Measurements from ENCODE around the gene ATP2B2.
"Not testable (repeated sequence)": the region's sequence is repeated elsewhere in the genome, so short reads cannot be mapped to it uniquely, and the experiment has no call there.

ATP2B2 gene

GRCh38 chr3:10382892-10383849 is 122.2 kb downstream of the ATP2B2 start:
- DNase-seq (ENCODE audit: low spot score) = no peak

DNA sequence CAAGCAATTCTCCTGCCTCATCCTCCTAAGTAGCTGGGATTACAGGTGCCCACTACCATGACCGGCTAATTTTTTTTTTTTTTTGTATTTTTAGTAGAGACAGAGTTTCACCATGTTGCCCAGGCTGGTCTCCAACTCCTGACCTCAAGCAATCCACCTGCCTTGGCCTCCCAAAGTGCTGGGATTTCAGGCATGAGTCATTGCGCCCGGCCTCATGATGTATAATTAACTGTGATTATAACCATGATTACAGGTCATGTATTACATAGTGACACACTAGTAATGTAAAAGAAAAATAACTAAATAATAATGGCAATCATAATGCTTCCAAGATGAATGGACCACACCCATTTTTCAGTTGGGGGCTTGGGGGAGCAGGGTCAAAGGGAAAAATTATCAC is 122.9 kb downstream of the ATP2B2 start:
- not testable (repeated sequence) for DNase-seq (ENCODE audit: low spot score)

- no peak for DNase-seq (ENCODE audit: low spot score)
Observed at GRCh38 chr3:10381336-10381735, 124.0 kb downstream of the ATP2B2 start.

GRCh38 chr3:10380906-10381305 is 124.5 kb downstream of the ATP2B2 start:
- no peak for DNase-seq (ENCODE audit: low spot score)

DNA sequence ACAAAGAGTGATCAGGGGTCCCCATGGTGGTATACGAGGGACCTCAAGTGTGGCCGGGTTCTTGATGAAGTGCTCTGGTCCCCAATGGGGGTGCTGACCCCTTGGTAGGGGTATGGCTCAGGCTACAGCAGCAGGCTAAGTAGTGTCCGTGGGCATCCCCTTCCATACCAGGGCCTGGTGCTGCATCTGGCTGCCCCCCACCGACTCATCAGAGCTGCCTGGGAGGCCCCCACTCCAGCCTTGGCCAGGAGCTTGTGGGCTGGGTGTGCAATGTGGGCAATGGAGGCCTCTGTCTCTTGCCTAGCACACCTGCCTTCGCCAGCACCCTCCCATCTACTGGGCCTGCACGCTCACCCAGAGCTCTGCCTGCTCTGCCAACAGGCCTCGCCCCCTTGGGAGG is 125.4 kb downstream of the ATP2B2 start:
- DNase-seq (ENCODE audit: low spot score) = no peak

DNA sequence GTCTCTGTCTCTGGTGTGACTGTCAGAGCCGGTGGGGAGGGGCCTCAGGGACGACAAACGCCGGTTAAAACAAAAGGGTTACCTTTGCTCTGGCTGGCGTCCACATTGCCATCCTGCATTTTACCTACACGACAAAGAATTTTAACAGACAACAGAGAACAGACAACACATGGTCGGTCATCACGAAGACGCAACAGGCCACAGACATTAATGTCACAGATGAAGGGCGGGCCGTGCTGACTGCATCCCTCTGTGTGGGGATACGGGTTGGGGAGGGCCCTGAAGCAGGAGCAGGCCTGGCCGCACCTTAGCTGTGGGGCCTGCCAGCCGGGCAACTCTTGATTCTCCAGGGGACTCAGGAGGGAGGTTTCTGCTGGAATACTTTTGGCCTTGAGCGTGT is 126.2 kb downstream of the ATP2B2 start:
- DNase-seq (ENCODE audit: low spot score) = no peak

- DNase-seq (ENCODE audit: low spot score) = no peak
Observed at GRCh38 chr3:10378742-10379141, 126.6 kb downstream of the ATP2B2 start.

DNA sequence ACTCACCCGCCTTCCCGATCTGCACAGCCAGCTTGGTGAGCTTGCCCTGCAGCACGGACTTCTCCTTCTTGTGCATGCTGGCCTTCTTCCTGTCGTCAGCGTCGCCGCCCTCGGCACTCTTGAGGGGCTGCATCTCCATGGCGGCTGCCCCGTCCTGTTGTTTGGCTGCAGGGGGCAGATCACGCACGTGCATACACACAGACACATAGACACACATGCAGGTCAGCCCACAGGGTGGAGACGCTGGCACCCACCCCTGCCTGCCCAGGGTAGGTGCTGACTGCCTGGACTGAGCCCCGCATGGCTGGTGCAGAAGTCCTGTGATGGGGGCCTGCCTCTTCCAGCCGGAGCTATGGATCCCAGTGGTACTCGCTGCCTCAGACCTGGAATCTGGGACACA is 127.1 kb downstream of the ATP2B2 start:
- no peak for DNase-seq (ENCODE audit: low spot score)

DNA sequence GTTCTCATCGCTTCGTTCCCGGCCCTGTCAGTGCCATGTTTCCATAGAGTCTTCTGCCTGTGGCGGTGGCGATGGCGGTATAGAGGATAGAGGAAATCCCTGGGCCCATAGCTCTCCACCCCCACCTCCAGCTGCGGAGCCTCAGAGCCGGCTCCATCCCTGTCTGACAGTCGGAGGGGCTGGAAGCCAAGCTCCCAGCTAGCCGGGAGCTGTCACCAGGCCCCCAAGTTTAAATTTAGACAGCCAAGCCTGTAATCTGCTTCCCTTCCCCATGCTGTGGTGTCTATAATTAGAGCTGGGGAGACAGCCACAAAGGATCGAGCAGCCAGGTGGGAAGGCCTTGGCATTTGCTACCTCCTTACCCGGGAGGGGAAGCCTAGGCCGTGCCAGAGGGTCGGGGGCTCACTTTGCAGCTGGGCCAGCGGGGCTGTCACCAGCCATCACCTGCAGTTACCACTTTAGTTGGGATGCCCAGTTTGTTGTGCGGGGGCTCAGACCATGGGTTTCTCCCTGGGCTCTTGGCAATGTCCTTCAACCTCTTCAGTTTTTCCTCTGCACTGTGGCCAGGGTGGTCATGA is 128.1 kb downstream of the ATP2B2 start:
- no peak for DNase-seq (ENCODE audit: low spot score)

- DNase-seq (ENCODE audit: low spot score) = no peak
Observed at GRCh38 chr3:10376353-10376752, 129.0 kb downstream of the ATP2B2 start.

DNA sequence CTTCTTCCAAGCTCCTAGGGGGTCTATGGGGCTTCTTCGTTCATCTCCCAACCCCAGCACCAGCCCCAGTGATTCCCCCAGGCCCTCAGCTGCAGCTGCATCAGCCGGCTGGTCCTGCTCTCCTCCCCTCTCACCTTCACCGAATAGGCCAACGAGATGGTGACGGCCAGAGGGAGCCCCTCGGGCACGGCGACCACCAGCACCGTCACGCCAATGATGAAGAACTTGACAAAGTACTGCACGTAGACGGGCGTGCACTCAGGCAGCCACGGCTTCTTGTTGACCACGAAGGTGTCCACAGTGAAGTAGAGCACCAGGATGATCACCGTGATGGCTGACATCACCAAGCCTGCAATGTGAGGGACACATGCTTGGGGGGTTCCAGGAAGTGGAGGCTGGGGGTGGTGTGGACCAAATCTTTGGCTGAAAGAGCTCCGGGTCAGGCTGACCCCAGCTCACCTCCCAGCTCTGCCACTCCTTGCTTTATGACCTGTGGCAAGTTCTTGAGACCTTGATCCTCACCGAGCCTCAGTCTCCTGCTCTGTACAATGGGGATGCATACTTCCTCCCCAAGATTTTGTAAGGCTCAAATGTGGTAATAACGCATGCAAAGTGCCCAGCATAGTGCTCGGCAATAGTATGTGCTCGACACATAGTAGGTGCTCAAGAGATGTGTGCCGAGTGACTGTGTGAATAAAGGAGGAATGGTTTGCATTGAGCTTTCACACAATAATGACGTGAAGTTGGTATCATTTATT is 129.9 kb downstream of the ATP2B2 start:
- no peak for DNase-seq (ENCODE audit: low spot score)

DNA sequence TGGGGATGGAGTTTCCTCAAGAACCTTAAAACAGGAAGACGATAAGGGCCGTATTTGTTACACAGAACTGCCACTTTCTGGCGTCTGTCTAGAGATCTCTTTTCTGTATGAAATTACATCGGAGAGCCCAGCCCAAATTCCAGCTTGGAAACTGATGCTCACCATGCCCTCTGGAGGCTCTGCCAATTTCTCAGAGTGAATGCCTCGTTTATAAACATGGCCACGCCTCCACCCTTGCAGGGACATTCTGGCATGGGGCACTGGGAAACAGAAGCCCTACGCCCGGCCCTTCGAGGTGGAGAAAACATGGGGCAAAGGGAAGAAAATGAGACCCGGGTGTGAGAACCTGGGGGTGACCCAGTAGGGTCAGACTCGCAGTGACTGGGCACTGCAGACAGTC is 131.1 kb downstream of the ATP2B2 start:
- DNase-seq (ENCODE audit: low spot score) = no peak

DNA sequence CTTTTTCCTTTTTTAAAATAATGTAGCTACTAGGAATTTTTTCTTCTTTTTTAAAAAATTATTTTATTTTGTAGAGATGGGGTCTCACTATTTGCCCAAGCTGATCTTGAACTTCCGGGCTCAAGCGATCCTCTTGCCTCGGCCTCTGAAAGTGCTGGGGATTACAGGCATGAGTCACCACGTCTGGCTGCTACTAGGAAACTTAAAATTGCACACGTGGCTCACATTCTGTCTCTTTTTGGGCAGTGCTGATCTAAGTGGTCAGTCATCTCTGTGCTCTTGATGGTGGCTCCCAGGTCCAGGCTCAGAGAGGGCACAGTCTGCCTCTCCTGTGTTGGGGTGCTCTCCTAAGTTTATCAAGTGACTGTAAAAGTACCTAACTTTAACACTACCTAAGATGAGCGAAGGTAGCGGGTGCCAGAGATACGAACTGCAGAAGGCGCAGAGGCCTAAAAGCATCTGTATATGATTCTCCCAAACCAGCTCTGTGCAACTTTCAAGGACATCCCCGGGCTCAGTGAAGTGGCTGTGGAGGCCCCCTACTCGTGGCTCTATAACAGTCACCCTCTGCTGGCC is 131.6 kb downstream of the ATP2B2 start:
- no peak for DNase-seq (ENCODE audit: low spot score)

GRCh38 chr3:10371789-10372188 is 133.6 kb downstream of the ATP2B2 start:
- no peak for DNase-seq (ENCODE audit: low spot score)

- DNase-seq (ENCODE audit: low spot score) = no peak
Observed at GRCh38 chr3:10371167-10371566, 134.2 kb downstream of the ATP2B2 start.

DNA sequence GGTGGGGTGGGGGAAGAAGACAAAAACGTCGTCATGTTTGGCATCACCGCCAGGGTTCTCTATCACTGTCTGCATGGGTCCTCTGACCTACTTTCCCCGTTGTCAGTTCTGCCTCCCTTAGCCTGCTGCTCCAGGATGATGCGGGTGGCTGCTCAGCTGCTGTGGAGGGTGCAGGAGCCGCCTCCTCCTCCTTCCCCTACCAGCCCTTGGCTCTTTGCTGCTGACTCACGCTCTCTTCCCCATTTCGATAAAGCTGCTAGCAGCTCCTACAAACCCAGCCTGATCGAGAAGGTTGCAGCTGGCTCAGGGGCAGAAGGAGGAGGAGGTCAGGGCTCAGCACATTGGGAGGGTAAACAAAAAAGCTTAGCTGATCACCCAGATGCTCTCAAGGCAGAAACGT is 135.0 kb downstream of the ATP2B2 start:
- no peak for DNase-seq (ENCODE audit: low spot score)

DNA sequence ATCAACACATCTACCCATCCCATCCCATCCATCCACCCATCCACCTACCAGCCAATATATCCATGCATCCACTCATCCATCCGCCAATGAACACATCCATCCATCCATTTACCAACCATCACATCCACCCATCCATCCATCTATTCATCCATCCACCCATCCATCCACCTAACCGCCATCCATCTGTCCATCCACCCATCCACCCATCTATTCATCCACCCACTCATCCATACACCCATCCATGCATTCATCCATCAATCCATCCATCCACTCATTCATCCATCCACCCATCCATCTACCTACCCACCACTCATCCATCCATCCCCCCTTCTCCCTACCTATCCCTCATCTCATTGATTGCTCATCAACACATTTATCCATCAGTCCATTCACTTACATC is 136.9 kb downstream of the ATP2B2 start:
- DNase-seq (ENCODE audit: low spot score) = no peak

GRCh38 chr3:10367506-10367905 is 137.9 kb downstream of the ATP2B2 start:
- DNase-seq (ENCODE audit: low spot score) = no peak

GRCh38 chr3:10366651-10367101 is 138.7 kb downstream of the ATP2B2 start:
- DNase-seq (ENCODE audit: low spot score) = peak; percentile 77

GRCh38 chr3:10365791-10366190 is 139.6 kb downstream of the ATP2B2 start:
- no peak for DNase-seq (ENCODE audit: low spot score)

DNA sequence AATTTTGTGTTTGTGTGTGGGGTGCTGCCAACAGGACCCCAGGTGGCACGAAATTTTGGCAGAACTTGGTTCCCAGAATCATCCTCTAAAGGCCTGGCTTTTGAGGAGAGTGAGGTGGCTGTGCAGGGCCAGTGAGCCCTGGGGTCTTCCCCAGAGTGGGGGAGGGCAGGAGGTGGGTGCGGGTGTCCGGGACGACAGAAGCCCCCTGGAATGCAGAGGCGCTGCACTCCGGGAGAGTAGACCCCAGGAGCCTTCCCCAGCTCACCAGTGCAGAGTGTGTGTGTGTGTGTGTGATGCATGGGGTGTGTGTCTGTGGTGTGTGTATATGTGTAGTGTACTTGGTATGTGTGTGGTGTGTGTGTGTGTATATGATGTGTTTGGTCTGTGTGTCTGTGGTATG is 140.1 kb downstream of the ATP2B2 start:
- no peak for DNase-seq (ENCODE audit: low spot score)

- no peak for DNase-seq (ENCODE audit: low spot score)
Observed at GRCh38 chr3:10364806-10365205, 140.6 kb downstream of the ATP2B2 start.
